Astrocyte of the cerebellum (primary cell): ENCODE measurements around the gene VAPB.

Experiments
- DNase-seq: peaks from one replicate; pipeline ENCODE4 v3.0.0-alpha.2; 2011; ENCODE audit warnings: low read depth
- H3K4me3 ChIP-seq: 2 replicates; pipeline ENCODE4 v1.5.1; 2011; ENCODE audit warnings: mild to moderate bottlenecking, low read depth, low read length, moderate library complexity
- in situ Hi-C: cut with HindIII; loops from 2 replicates; pipeline ENCODE4 v1.10.0; 2017; ENCODE audit warnings: low sequenced_read_pairs
- TF ChIP-seq, protein P1 (sequence below): IDR thresholded peaks from 2 replicates; pipeline ENCODE4 v1.5.1; 2012; ENCODE audit warnings: low read length, low read depth, moderate library complexity, mild to moderate bottlenecking; ENCODE audit errors: missing control alignments

VAPB gene

DNA sequence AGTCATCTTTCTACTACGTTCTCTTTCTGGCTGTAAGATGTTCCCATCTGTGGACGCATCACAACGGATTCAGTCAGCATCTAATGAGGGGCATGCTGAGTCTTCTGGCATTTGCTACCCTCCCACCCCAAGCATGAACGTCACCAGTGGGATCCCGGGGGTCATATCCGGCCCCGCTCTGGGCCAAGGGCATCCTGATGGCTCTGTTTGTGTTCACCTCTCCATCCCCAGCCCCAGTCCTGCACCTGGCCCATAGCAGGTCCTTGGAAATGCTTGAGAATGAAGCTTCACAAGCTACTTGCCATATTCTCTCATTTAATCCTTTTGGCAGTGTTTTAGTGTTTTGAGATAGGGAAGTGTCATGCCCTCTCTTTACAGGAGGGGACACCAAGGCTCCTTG, 111.2 kb downstream of the VAPB start:
- no peak for DNase-seq
- TF ChIP-seq, protein P1, sequence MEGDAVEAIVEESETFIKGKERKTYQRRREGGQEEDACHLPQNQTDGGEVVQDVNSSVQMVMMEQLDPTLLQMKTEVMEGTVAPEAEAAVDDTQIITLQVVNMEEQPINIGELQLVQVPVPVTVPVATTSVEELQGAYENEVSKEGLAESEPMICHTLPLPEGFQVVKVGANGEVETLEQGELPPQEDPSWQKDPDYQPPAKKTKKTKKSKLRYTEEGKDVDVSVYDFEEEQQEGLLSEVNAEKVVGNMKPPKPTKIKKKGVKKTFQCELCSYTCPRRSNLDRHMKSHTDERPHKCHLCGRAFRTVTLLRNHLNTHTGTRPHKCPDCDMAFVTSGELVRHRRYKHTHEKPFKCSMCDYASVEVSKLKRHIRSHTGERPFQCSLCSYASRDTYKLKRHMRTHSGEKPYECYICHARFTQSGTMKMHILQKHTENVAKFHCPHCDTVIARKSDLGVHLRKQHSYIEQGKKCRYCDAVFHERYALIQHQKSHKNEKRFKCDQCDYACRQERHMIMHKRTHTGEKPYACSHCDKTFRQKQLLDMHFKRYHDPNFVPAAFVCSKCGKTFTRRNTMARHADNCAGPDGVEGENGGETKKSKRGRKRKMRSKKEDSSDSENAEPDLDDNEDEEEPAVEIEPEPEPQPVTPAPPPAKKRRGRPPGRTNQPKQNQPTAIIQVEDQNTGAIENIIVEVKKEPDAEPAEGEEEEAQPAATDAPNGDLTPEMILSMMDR = no peak
- in situ Hi-C loops = loop anchor here (5.0 kb wide), 1 partner anchor 107 kb away; no protein-coding TSS in a partner anchor
- no peak overlapping the region for H3K4me3 ChIP-seq
